ENCODE data around the gene KDM6B. TPM values are rescaled to one million over a fixed set of nuclear protein-coding genes. Genes with fewer than 3 reads are reported as not detected.

KDM6B gene
- total and polyA plus RNA-seq, 7 experiments from 2014 or later, result 0.95 to 179 (median 119) TPM

DNA sequence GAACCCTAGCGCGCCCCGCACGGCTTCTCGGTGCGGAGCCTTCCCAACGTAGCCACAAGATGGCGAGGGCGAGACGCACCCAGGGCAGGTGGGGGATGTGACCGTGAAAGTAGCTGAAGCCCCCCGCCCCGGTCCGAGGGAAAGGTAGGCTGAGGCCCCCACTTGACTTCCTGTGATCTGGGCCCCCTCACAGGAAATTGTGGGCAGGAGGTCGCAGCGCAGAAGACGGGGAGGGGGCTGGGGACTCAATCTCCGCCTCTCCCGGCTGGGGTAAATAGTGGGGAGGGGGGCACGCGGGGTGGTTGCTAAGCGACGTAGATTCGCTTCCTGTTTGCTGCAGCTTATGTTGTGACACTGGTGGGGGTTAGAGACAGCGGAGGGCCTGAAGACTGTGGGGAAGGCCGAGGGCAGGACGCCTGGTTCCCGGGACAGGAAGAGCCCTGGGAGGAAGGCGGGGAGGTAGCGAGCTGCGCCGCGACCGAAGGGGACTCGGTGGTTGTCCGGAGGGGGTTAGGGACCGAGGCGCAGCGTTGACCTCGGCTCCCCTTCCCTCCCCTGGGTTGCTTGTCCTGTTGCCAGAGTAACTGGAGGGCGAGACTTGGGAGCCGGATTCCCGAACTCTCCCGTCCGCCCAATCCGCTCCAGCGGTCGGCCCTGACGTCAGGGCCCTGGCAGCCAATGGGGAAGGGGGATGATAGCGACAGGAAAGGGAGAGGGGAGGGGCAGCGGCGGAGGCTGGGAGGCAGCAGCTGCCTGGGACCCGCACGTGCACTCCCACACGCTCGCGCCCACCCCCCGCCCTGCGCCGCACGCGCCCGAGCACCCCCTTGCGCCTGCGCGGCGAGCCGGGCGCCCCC, 1.2 kb downstream of the KDM6B start:
- CTCF ChIA-PET, result interaction anchor here (0.5 to 4.4 kb wide), 11 partner anchors 10 to 341 kb away, joined by 3 to 43 read pairs (median 4); partner anchors contain the start of gene NAA38
- peak overlapping the region; percentile 96 for H3K27ac ChIP-seq (ENCODE audit: low read depth, low read length)
- peak overlapping the region; percentile 91 to 99 (median 96) for H3K4me3 Mint-ChIP-seq
- DNase-seq (peak; percentile 76 to 97 (median 95)), ATAC-seq (peak; percentile 70)
- peaks cover 0 to 6% (median 0%) of the 10 kb centered on the region in 11 donors for H3K9me3 Mint-ChIP-seq
- H3K27ac Mint-ChIP-seq, result peak overlapping the region; percentile 95 to 100 (median 99)
- intact Hi-C loops (cut with micrococcal nuclease), result loop anchor here (1.0 to 10.0 kb wide), 17 partner anchors 9 to 820 kb away; partner anchors contain the start of genes NAA38 (in 2 of the 2), ACADVL (in 1 of the 2), ALOXE3 (in 1 of the 2) and CNTROB (in 1 of the 2)
- H3K9me3 ChIP-seq (ENCODE audit: control insufficient read depth in 2 of 3, low read length in 3 of 3), result no peaks in the 10 kb centered on the region
- peaks cover 0 to 6% (median 0%) of the 10 kb centered on the region in 5 donors for H3K36me3 Mint-ChIP-seq
- POLR2A ChIA-PET, result interaction anchor here (0.6 to 9.7 kb wide), 22 partner anchors 9 to 800 kb away, joined by 3 to 89 read pairs (median 4); partner anchors contain the start of genes ACAP1, CYB5D1, MPDU1 and NAA38
- H3K4me1 ChIP-seq (ENCODE audit: control insufficient read depth in 2 of 2, insufficient read depth in 2 of 2, low read length in 2 of 2), result peaks cover 29 to 38% of the 10 kb centered on the region in 2 donors
- peaks cover 28 to 60% (median 44%) of the 10 kb centered on the region in 7 donors for H3K4me1 Mint-ChIP-seq
- H3K36me3 ChIP-seq (ENCODE audit: control insufficient read depth in 2 of 3, insufficient read depth in 3 of 3, low read length in 3 of 3), result peaks cover 0 to 3% (median 0%) of the 10 kb centered on the region in 3 experiments
- no peaks in the 10 kb centered on the region for H3K27me3 ChIP-seq (ENCODE audit: control insufficient read depth in 2 of 2, insufficient read depth in 2 of 2, low read length in 2 of 2)
- peak overlapping the region; percentile 96 for H3K4me3 ChIP-seq (ENCODE audit: low read length)
- H3K27me3 Mint-ChIP-seq, result peaks cover 0 to 28% (median 0%) of the 10 kb centered on the region in 5 donors

- Histone ChIP-seq H3K9me3 (ENCODE audit: control insufficient read depth in 2 of 3, low read length in 3 of 3) (no peaks in the 10 kb centered on the region), H3K27ac (ENCODE audit: low read depth, low read length) (peak overlapping the region; percentile 96), H3K27me3 (ENCODE audit: control insufficient read depth in 2 of 2, insufficient read depth in 2 of 2, low read length in 2 of 2) (no peaks in the 10 kb centered on the region), H3K4me1 (ENCODE audit: control insufficient read depth in 2 of 2, insufficient read depth in 2 of 2, low read length in 2 of 2) (peaks cover 31 to 46% of the 10 kb centered on the region in 2 donors), H3K36me3 (ENCODE audit: control insufficient read depth in 2 of 3, insufficient read depth in 3 of 3, low read length in 3 of 3) (peaks cover 0 to 3% (median 0%) of the 10 kb centered on the region in 3 experiments), H3K4me3 (ENCODE audit: low read length) (peak overlapping the region; percentile 96)
- peak in 4 of 9 donors; percentile 40 to 71 (median 58) for DNase-seq
- CTCF ChIA-PET, result interaction anchor here (0.5 to 4.4 kb wide), 7 partner anchors 9 to 342 kb away, joined by 3 to 43 read pairs (median 3); no protein-coding TSS in a partner anchor
- H3K4me3 Mint-ChIP-seq, result peak overlapping the region; percentile 91 to 99 (median 96)
- ATAC-seq, result no peak
- H3K27me3 Mint-ChIP-seq, result peaks cover 0 to 20% (median 0%) of the 10 kb centered on the region in 5 donors
- peaks cover 0 to 10% (median 3%) of the 10 kb centered on the region in 5 donors for H3K36me3 Mint-ChIP-seq
- peaks cover 36 to 68% (median 52%) of the 10 kb centered on the region in 7 donors for H3K4me1 Mint-ChIP-seq
- H3K27ac Mint-ChIP-seq, result peak overlapping the region; percentile 90 to 100 (median 98)
- POLR2A ChIA-PET, result interaction anchor here (0.6 to 9.7 kb wide), 14 partner anchors 8 to 411 kb away, joined by 3 to 89 read pairs (median 6); partner anchors contain the start of genes CYB5D1, MPDU1, NAA38 and RNF227
- H3K9me3 Mint-ChIP-seq, result peaks cover 0 to 6% (median 0%) of the 10 kb centered on the region in 11 donors
- intact Hi-C loops (cut with micrococcal nuclease), result loop anchor here (1.0 to 10.0 kb wide), 14 partner anchors 8 to 821 kb away; partner anchors contain the start of genes ACADVL (in 1 of the 2), ALOXE3 (in 1 of the 2), CNTROB (in 1 of the 2) and DLG4 (in 1 of the 2)
Observed at GRCh38 chr17:7835814-7836595, 2.0 kb downstream of the KDM6B start.

DNA sequence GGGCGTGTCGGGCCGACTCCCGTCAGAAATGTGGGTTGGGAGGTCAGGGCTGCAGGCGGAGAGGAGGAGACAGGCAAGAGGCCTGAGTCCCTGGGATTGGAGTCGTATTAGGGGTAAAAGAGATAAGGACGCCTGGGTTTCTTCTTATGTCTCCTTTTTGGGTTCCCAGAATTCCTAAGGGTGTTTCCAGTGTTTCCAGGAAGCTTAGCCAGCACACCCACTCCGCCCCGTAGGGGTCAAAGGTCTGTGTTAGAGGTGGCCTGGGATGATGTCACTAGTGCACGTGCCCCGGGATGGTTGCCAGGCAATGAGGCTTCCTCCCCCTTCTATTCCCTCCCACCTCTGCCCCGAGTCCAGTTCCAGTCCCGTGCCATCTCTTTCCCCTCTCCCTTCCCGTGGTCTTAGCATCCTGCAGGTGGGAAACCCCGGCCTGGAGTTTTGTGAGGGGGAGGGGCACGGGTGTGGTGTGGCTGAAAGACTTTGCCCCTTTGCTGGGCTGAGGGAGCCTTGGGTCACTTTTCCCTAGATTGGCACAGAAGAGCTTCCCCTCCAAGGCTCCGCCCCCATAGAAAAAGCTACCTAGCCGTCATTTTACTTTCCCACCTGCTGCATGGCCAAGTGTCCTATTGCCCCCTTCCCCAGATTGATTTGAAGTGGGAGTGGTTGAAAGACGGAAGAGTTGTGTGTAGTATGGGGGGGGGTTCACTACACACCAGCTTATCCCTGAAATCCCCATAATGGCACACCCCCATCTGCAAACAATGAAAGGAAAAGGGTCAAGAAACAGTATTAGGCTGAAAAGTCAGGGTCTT, 2.8 kb downstream of the KDM6B start:
- Mint-ChIP-seq H3K27me3 (peaks cover 0 to 12% (median 0%) of the 10 kb centered on the region in 5 donors), H3K9me3 (peaks cover 0 to 6% (median 0%) of the 10 kb centered on the region in 11 donors), H3K27ac (peak overlapping the region; percentile 78 to 100 (median 98)), H3K36me3 (peaks cover 0 to 10% (median 3%) of the 10 kb centered on the region in 5 donors), H3K4me3 (peak overlapping the region; percentile 91 to 99 (median 96)), H3K4me1 (peaks cover 41 to 73% (median 57%) of the 10 kb centered on the region in 7 donors)
- Histone ChIP-seq H3K36me3 (ENCODE audit: control insufficient read depth in 2 of 3, insufficient read depth in 3 of 3, low read length in 3 of 3) (peaks cover 0 to 3% (median 0%) of the 10 kb centered on the region in 3 experiments), H3K4me1 (ENCODE audit: control insufficient read depth in 2 of 2, insufficient read depth in 2 of 2, low read length in 2 of 2) (peaks cover 35 to 51% of the 10 kb centered on the region in 2 donors), H3K9me3 (ENCODE audit: control insufficient read depth in 2 of 3, low read length in 3 of 3) (no peaks in the 10 kb centered on the region), H3K27ac (ENCODE audit: low read depth, low read length) (peak overlapping the region; percentile 96), H3K27me3 (ENCODE audit: control insufficient read depth in 2 of 2, insufficient read depth in 2 of 2, low read length in 2 of 2) (no peaks in the 10 kb centered on the region), H3K4me3 (ENCODE audit: low read length) (peak overlapping the region; percentile 96)
- intact Hi-C loops (cut with micrococcal nuclease), result loop anchor here (5.0 to 10.0 kb wide), 3 partner anchors 545 to 792 kb away; partner anchors contain the start of genes ACADVL (in 1 of the 2), DLG4 (in 1 of the 2), RPL26 (in 1 of the 2) and SLC16A11 (in 1 of the 2)
- ATAC-seq, result no peak
- DNase-seq, result peak in 7 of 9 donors; percentile 42 to 74 (median 55)
- ChIA-PET CTCF (interaction anchor here (0.9 to 1.4 kb wide), 5 partner anchors 8 to 154 kb away, joined by 3 to 7 read pairs (median 3); no protein-coding TSS in a partner anchor), POLR2A (interaction anchor here (0.7 to 9.7 kb wide), 9 partner anchors 7 to 327 kb away, joined by 3 to 89 read pairs (median 7); partner anchors contain the start of genes CYB5D1 and NAA38)

DNA sequence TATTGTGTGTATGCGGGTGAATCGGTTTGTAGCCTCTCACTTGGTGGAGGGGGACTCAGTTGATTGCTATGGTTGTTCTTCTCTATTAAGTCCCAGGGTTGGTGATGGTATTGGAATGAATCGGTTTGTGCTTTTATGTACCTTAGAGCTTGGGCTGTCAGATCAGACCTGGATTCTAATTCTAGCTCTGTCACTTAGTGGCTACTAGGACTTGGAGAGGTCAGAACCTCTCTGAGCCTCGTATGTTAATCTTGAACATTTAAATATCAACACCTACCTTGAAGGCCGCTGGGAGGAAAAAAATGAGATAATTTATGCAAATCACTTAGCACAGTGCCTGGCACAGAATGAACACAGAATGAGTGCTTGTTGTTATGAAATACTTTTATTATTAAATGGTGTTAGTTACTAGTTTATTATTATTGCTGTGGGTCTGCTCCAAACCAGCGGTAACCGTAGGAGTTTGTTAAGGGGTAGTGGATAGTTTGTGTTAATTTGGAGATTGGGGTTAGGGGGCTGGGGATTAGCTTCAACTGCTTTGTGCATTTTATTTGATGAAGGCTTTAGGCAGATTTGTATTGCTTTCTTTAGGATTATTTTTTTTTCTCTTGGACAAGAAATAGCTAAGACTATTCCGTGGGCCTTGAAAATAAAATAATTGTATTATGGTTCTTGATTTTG, 3.5 kb downstream of the KDM6B start:
- Histone ChIP-seq H3K27ac (ENCODE audit: low read depth, low read length) (peak overlapping the region; percentile 96), H3K4me3 (ENCODE audit: low read length) (peak overlapping the region; percentile 96), H3K36me3 (ENCODE audit: control insufficient read depth in 2 of 3, insufficient read depth in 3 of 3, low read length in 3 of 3) (peaks cover 0 to 3% (median 0%) of the 10 kb centered on the region in 3 experiments), H3K4me1 (ENCODE audit: control insufficient read depth in 2 of 2, insufficient read depth in 2 of 2, low read length in 2 of 2) (peaks cover 35 to 51% of the 10 kb centered on the region in 2 donors), H3K9me3 (ENCODE audit: control insufficient read depth in 2 of 3, low read length in 3 of 3) (no peaks in the 10 kb centered on the region), H3K27me3 (ENCODE audit: control insufficient read depth in 2 of 2, insufficient read depth in 2 of 2, low read length in 2 of 2) (no peaks in the 10 kb centered on the region)
- no peak for ATAC-seq
- Mint-ChIP-seq H3K27me3 (peaks cover 0 to 10% (median 0%) of the 10 kb centered on the region in 5 donors), H3K9me3 (peaks cover 0 to 9% (median 0%) of the 10 kb centered on the region in 11 donors), H3K27ac (peak overlapping the region; percentile 78 to 100 (median 98)), H3K4me3 (peak overlapping the region; percentile 91 to 99 (median 96)), H3K4me1 (peaks cover 41 to 76% (median 58%) of the 10 kb centered on the region in 7 donors), H3K36me3 (peaks cover 0 to 10% (median 3%) of the 10 kb centered on the region in 5 donors)
- no peak for DNase-seq
- intact Hi-C loops (cut with micrococcal nuclease), result loop anchor here (5.0 to 10.0 kb wide), 3 partner anchors 545 to 793 kb away; partner anchors contain the start of genes ACADVL (in 1 of the 2), DLG4 (in 1 of the 2), RPL26 (in 1 of the 2) and SLC16A11 (in 1 of the 2)
- ChIA-PET CTCF (interaction anchor here (0.6 to 1.4 kb wide), 7 partner anchors 8 to 638 kb away, joined by 3 to 9 read pairs (median 4); no protein-coding TSS in a partner anchor), POLR2A (interaction anchor here (0.5 to 9.7 kb wide), 11 partner anchors 8 to 326 kb away, joined by 3 to 89 read pairs (median 4); partner anchors contain the start of genes CNTROB, CYB5D1, NAA38 and TRAPPC1)
